ENCODE data around the gene TGFB3. TPM values are rescaled to one million over a fixed set of nuclear protein-coding genes. Genes with fewer than 3 reads are reported as not detected.

TGFB3 gene
- total RNA-seq, 1 donor from 2014 or later: 55.7 TPM

DNA sequence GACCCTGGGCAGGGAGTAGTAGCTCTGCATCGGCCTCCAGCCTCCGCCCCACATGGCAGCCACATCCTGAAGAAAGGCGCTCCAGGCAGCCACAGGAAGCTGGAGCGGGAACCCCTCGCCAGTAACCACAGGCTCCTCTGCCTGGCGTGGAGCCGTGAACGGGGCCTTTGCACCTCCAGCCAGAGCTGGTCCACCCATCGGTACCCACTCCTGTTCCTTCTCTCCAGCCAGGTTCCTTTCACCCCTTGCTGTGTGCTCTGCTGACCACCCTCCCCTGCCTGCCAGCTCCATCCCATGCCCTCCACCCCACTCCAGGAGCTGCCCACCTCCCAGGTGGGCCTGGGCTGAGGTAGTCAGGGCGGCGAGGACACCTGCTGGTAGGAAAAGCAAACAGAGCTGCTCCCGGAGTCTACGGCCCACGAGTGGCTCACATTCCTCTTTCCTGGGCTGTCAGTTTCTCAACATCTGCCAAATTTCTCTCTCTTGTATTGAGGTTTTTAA lies 2.7 kb downstream of the TGFB3 start:
- peak; percentile 66 for DNase-seq
- Mint-ChIP-seq H3K4me3 (ENCODE audit: unreplicated experiment) (peak overlapping the region; percentile 97), H3K27ac (ENCODE audit: unreplicated experiment) (no peak overlapping the region), H3K4me1 (ENCODE audit: low read depth, unreplicated experiment) (peaks cover 39% of the 10 kb centered on the region), H3K27me3 (ENCODE audit: unreplicated experiment) (peaks cover 8% of the 10 kb centered on the region), H3K36me3 (ENCODE audit: unreplicated experiment) (no peaks in the 10 kb centered on the region), H3K9me3 (ENCODE audit: unreplicated experiment) (peaks cover 11% of the 10 kb centered on the region)
- peak; percentile 63 for TF ChIP-seq CTCF (IDR thresholded peaks at IDR 0.05; ENCODE audit: partially characterized antibody, unreplicated experiment)

DNA sequence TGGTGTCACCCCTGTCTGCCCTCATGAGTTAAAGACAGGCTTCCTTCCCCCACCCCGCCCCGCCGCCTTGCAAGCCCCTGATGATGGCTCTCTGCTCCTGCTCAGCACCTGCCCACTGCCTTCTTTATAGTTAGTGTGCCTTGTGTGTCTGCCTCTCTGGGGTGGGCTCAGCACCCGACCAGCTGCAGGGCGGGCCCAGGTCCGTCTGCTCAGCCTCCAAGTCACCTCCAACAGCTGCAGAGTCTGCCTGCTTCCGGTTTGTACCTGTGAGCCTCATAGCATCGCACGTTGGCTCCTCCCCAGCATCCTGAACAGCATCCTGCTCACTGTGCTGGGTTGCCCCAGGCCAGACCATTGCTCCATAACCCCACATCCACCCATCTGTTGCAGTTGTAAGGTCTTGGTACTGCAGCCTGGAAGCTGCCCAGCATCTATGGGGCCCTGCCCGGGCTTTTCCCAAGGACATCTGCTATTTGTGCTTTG lies 3.5 kb downstream of the TGFB3 start:
- H3K9me3 Mint-ChIP-seq (ENCODE audit: unreplicated experiment): peaks cover 11% of the 10 kb centered on the region
- peaks cover 42% of the 10 kb centered on the region for H3K4me1 Mint-ChIP-seq (ENCODE audit: low read depth, unreplicated experiment)
- no peak for TF ChIP-seq CTCF (IDR thresholded peaks at IDR 0.05; ENCODE audit: partially characterized antibody, unreplicated experiment)
- H3K27me3 Mint-ChIP-seq (ENCODE audit: unreplicated experiment): peaks cover 6% of the 10 kb centered on the region
- H3K4me3 Mint-ChIP-seq (ENCODE audit: unreplicated experiment): peak overlapping the region; percentile 69
- DNase-seq: peak; percentile 29
- H3K36me3 Mint-ChIP-seq (ENCODE audit: unreplicated experiment): no peaks in the 10 kb centered on the region
- H3K27ac Mint-ChIP-seq (ENCODE audit: unreplicated experiment): peak overlapping the region; percentile 62

DNA sequence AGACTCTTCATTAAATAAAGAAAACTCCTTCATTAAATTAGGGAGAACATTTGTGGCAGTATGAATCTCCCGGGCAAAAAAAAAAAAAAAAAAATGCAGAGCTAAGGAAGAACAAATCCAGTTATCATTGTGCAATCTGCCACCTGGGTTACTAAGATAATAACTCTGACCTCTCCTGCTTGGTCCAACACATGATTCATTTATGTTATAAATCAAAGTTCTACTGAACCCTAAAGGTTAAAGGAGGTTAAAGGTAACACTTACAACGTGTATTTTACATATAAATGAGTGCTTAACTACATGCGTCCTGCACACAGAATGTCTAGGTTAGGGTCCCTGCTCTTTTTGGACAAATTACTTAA lies 4.2 kb downstream of the TGFB3 start:
- Mint-ChIP-seq H3K36me3 (ENCODE audit: unreplicated experiment) (no peaks in the 10 kb centered on the region), H3K27me3 (ENCODE audit: unreplicated experiment) (peaks cover 7% of the 10 kb centered on the region), H3K4me3 (ENCODE audit: unreplicated experiment) (peak overlapping the region; percentile 47), H3K27ac (ENCODE audit: unreplicated experiment) (no peak overlapping the region), H3K9me3 (ENCODE audit: unreplicated experiment) (peaks cover 11% of the 10 kb centered on the region), H3K4me1 (ENCODE audit: low read depth, unreplicated experiment) (peaks cover 49% of the 10 kb centered on the region)
- no peak for DNase-seq
- no peak for TF ChIP-seq CTCF (IDR thresholded peaks at IDR 0.05; ENCODE audit: partially characterized antibody, unreplicated experiment)

DNA sequence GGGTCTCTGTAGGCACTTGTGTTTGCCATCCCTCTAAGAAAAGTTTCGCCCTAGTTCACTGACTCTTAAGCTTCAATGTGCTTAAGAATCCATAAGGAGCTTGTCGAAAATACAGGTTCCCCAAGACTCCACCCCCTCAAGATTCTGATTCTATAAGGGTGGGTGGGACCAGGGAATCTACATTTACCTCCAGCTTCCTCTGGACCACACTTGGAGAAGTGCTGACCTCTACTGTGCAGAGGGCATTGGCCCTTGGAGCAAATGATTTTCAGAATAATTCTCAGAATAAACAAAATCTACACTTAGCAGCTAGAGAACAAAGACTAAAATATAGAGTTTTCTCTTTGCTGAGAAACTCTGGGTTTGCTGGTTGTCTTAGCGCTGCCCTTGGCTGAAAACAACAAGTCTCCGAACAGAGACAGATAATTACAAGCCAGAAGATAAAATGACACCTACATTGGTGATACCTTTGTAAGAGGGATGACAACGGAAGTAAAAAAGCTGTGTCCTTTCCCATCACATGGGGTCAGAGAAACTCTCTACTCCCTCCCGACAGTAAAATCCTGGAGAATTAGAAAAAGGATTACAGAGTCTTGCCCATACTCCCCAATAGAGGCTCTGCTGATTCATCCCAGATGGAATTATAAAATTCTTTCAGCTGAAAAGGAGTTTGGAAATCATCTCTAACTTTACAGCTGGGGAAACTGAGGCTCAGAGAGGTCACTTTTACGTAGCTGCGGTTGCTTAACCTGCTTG lies 4.8 kb downstream of the TGFB3 start:
- no peak for DNase-seq
- Mint-ChIP-seq H3K27me3 (ENCODE audit: unreplicated experiment) (peaks cover 11% of the 10 kb centered on the region), H3K9me3 (ENCODE audit: unreplicated experiment) (peaks cover 11% of the 10 kb centered on the region), H3K4me3 (ENCODE audit: unreplicated experiment) (peak overlapping the region; percentile 47), H3K4me1 (ENCODE audit: low read depth, unreplicated experiment) (peaks cover 54% of the 10 kb centered on the region), H3K36me3 (ENCODE audit: unreplicated experiment) (no peaks in the 10 kb centered on the region), H3K27ac (ENCODE audit: unreplicated experiment) (no peak overlapping the region)
- TF ChIP-seq CTCF (IDR thresholded peaks at IDR 0.05; ENCODE audit: partially characterized antibody, unreplicated experiment): no peak

DNA sequence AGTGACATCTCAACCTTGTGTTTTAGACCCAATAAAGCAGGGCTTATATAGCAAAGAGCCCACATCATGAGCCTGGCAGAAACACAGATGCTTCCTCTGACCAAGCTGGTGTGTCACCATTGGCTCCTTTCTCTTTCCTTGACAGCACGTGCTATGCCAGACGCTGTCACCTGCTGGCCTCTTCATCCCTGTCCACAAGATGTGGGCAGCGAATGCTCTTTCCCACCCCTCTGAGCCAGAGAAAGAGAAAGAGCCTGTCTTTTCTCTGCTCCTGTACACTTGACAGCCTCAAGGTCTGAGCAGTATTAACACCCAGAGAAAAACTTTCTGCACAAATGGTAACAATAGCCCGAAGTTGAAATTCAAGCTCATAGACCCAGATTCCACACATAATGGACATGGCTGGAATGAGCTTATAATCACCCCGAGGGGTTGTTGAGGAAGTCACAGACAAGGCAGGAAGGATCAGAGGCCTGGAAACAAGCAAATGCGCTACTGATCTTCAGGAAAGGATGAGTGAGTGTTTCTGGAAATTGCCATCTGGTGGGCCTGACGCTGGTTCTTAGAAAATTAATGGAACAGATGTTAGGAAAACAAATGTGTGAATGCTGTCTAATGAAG lies 8.9 kb downstream of the TGFB3 start:
- Mint-ChIP-seq H3K27me3 (ENCODE audit: unreplicated experiment) (peaks cover 18% of the 10 kb centered on the region), H3K4me3 (ENCODE audit: unreplicated experiment) (no peak overlapping the region), H3K9me3 (ENCODE audit: unreplicated experiment) (peaks cover 8% of the 10 kb centered on the region), H3K4me1 (ENCODE audit: low read depth, unreplicated experiment) (peaks cover 51% of the 10 kb centered on the region), H3K27ac (ENCODE audit: unreplicated experiment) (peak overlapping the region; percentile 93), H3K36me3 (ENCODE audit: unreplicated experiment) (no peaks in the 10 kb centered on the region)
- DNase-seq: peak; percentile 47
- TF ChIP-seq CTCF (IDR thresholded peaks at IDR 0.05; ENCODE audit: partially characterized antibody, unreplicated experiment): no peak
